ENCODE results near the gene SLCO2A1. TPM values are rescaled to one million over a fixed set of nuclear protein-coding genes. Genes with fewer than 3 reads are reported as not detected.

SLCO2A1 gene
- total RNA-seq, 1 donor from 2014 or later, result 0.33 TPM

DNA sequence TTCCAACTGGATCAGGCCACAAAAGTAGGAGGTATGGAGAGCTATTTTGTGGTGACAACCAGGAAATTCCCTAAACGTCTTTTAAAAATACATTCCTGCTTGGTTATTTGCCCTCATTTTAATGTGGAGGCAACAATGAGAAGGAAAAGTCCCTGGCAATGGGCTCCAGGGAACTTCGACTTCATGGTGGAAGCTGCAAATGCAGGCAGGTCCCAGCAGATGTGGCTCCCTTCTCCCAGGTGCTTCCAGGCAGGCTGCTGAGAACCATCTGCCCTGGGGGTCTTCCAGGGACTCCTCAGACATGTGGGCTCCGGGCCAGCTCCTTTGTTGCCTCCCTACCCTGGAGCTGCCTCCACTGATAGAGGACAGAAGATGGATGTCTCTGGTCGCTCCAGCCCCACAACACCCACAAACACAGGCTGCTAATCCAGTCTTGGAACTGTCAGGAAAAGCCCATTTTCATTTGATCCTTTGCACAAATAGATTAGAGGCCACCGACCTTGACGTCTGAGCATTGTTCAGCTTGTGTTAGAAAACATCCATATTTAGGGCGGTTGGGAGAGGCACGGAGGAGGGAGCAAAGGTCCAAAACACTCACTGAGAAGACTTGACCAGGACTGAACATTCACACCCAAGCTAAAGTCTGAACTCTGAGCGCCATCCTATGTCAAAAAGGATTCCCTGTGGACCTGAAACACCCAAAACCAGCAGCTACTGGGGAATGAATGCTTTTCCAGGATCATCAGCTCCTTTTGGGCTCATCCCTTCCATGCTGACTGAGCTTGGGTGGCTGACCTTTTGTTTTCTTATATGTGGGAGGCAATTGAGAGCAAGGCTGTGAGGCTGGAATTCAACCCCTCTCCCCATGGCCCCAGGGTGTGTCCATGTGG, 30.2 kb upstream of the SLCO2A1 start:
- H3K4me1 Mint-ChIP-seq, result peaks cover 63% of the 10 kb centered on the region
- no peaks in the 10 kb centered on the region for H3K36me3 Mint-ChIP-seq (ENCODE audit: low read depth)
- H3K27ac Mint-ChIP-seq (ENCODE audit: unreplicated experiment), result peak overlapping the region; percentile 64
- H3K4me3 Mint-ChIP-seq, result no peak overlapping the region
- no peaks in the 10 kb centered on the region for H3K27me3 Mint-ChIP-seq (ENCODE audit: low read depth)
- H3K9me3 Mint-ChIP-seq, result no peaks in the 10 kb centered on the region
- DNase-seq (ENCODE audit: low read depth, low spot score), result no peak
- TF ChIP-seq, protein P1, sequence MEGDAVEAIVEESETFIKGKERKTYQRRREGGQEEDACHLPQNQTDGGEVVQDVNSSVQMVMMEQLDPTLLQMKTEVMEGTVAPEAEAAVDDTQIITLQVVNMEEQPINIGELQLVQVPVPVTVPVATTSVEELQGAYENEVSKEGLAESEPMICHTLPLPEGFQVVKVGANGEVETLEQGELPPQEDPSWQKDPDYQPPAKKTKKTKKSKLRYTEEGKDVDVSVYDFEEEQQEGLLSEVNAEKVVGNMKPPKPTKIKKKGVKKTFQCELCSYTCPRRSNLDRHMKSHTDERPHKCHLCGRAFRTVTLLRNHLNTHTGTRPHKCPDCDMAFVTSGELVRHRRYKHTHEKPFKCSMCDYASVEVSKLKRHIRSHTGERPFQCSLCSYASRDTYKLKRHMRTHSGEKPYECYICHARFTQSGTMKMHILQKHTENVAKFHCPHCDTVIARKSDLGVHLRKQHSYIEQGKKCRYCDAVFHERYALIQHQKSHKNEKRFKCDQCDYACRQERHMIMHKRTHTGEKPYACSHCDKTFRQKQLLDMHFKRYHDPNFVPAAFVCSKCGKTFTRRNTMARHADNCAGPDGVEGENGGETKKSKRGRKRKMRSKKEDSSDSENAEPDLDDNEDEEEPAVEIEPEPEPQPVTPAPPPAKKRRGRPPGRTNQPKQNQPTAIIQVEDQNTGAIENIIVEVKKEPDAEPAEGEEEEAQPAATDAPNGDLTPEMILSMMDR (conservative IDR thresholded peaks at IDR 0.05), result no peak

DNA sequence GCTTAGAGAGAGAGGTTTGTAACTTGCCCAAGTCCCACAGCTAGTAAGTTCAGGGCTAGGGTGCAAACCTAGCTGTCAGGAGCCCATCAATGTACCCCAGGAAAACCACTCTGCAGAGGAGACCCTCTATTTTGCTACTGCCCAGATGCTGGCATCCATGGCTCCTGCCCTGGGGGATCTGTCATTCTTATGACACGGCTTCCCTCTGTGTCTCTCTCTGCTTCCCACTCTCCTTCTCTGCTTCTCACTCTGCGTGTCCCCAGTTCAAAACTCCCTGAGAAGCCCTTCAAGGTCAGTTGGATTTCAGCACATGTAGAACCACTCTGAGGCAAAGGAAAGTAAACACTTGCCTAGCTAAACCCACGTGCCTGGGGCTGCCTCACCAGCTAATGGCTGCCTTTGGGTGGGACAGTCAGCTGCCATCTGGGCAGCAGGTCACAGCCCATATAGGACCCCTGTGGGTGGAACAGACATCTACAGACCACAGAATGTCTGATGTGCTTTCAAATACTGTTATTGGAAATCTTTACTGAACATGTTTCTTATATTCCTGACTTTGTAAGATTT, 29.4 kb upstream of the SLCO2A1 start:
- H3K36me3 Mint-ChIP-seq (ENCODE audit: low read depth), result no peaks in the 10 kb centered on the region
- peaks cover 57% of the 10 kb centered on the region for H3K4me1 Mint-ChIP-seq
- no peak for DNase-seq (ENCODE audit: low read depth, low spot score)
- TF ChIP-seq, protein P1 (conservative IDR thresholded peaks at IDR 0.05), result no peak
- no peak overlapping the region for H3K4me3 Mint-ChIP-seq
- H3K27ac Mint-ChIP-seq (ENCODE audit: unreplicated experiment), result no peak overlapping the region
- no peaks in the 10 kb centered on the region for H3K9me3 Mint-ChIP-seq
- no peaks in the 10 kb centered on the region for H3K27me3 Mint-ChIP-seq (ENCODE audit: low read depth)

DNA sequence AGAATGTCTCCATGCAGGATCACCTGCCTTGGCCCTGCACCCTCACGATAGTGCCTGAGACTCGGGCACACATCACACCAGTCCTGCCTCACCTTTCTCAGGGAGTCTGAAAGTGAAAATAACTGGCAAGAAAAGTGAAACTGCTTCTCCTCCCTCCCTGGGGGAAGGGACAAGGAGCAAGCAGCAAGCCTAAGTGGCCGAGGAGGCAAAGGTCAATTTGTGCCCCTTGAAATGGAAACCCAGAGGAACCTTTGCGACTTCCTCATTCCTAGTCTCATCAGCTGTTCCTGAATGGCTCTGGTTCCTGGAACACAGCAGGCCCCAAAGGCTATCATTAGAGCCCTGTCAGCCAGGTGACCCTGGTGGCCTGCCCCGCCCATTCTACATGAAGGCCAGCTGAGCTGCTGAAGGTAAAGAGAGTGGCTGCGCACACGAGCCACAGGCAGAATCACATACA, 28.0 kb upstream of the SLCO2A1 start:
- H3K4me3 Mint-ChIP-seq, result no peak overlapping the region
- H3K27me3 Mint-ChIP-seq (ENCODE audit: low read depth), result no peaks in the 10 kb centered on the region
- H3K4me1 Mint-ChIP-seq, result peaks cover 57% of the 10 kb centered on the region

DNA sequence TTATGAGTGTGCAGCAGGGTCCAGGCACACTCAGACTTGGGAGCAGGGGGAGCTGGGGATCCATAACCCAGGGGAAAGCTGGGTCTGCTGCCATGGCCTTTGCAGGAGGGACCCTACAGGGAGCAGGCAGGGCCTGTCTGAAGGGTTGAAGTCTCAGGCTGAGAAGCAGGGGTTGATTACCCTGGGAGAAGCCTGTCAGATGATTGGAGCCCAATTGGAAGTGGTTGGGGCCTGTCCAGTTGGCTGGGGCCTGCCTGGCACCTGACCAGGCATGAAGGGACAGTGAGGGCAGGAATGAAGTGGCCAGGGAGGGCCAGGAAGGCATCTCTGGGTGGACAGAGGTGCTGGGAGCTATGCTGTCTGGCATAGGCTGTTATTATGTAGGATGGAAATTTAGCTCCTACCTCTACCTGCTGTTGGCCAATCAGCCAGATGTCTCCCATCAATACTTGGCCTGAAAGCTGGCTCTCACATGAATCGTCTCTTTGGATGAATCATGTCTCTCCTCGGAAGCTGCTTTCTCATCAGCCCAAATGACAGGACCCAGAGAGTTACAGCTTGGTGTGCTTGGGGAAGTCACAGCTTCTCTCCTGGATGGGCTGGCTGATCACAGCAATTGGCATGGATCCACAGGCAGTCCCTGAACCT, 27.4 kb upstream of the SLCO2A1 start:
- no peak overlapping the region for H3K27ac Mint-ChIP-seq (ENCODE audit: unreplicated experiment)

More for the DNA sequence above, 28.0 kb upstream of the SLCO2A1 start:
- TF ChIP-seq, protein P1 (conservative IDR thresholded peaks at IDR 0.05), result no peak
- H3K9me3 Mint-ChIP-seq, result no peaks in the 10 kb centered on the region
- no peak overlapping the region for H3K27ac Mint-ChIP-seq (ENCODE audit: unreplicated experiment)
- no peaks in the 10 kb centered on the region for H3K36me3 Mint-ChIP-seq (ENCODE audit: low read depth)
- no peak for DNase-seq (ENCODE audit: low read depth, low spot score)

DNA sequence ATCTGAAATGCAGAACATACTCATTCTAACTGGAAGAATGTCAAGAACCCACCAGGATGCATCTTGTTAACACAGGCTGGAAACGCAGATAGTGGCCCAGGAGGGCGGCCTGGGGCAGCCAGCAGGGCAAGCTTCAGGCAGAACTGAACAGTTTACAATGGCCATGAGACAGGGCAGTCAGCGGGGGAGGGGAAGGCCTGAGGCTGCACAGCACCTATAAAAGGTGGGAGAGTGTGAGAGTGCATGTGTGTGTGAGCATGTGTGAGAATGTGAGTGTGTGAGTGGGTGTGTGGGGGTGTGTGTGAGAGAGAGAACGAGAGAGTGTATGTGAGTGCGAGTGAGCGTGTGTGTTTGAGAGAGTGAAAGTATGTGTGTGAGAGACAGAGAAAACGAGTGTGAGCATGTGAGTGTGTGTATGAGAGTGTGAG, 26.8 kb upstream of the SLCO2A1 start:
- H3K27ac Mint-ChIP-seq (ENCODE audit: unreplicated experiment), result peak overlapping the region; percentile 20
- H3K9me3 Mint-ChIP-seq, result no peaks in the 10 kb centered on the region
- H3K4me3 Mint-ChIP-seq, result no peak overlapping the region
- peaks cover 52% of the 10 kb centered on the region for H3K4me1 Mint-ChIP-seq
- H3K27me3 Mint-ChIP-seq (ENCODE audit: low read depth), result no peaks in the 10 kb centered on the region
- no peak for DNase-seq (ENCODE audit: low read depth, low spot score)
- no peaks in the 10 kb centered on the region for H3K36me3 Mint-ChIP-seq (ENCODE audit: low read depth)
- TF ChIP-seq, protein P1 (conservative IDR thresholded peaks at IDR 0.05), result no peak

More for the DNA sequence above, 27.4 kb upstream of the SLCO2A1 start:
- peaks cover 57% of the 10 kb centered on the region for H3K4me1 Mint-ChIP-seq
- TF ChIP-seq, protein P1 (conservative IDR thresholded peaks at IDR 0.05), result no peak
- H3K4me3 Mint-ChIP-seq, result no peak overlapping the region
- no peak for DNase-seq (ENCODE audit: low read depth, low spot score)
- H3K27me3 Mint-ChIP-seq (ENCODE audit: low read depth), result no peaks in the 10 kb centered on the region
- H3K9me3 Mint-ChIP-seq, result no peaks in the 10 kb centered on the region
- no peaks in the 10 kb centered on the region for H3K36me3 Mint-ChIP-seq (ENCODE audit: low read depth)

Data from neural crest cell (in vitro differentiated cells).